ENCODE measurements around the gene ARID1A. TPM values are rescaled to one million over a fixed set of nuclear protein-coding genes. Genes with fewer than 3 reads are reported as not detected.

ARID1A gene
- total and polyA plus RNA-seq, 8 donors: 9.9 to 74.2 (median 45.3) TPM

DNA sequence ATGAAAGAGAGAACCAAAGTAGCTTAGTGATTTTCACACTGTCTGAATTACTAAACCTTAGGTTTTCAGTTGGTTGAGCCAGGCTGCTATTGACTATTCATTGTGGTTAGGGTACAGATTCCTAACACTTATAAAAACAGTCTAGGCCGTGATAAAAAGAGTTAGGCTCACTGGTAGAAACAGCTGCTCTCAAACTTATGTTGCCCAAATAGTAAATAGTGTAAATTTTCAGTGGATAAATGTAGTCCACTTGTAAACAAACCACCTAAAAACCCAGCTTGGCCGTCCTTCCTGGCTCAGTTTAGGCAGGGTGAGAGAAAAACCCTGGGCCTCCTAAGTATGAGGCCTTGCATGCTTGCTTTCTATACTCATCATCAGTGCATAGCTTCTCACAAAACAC, 34.9 kb downstream of the ARID1A start:
- Histone ChIP-seq H3K4me3 (no peak overlapping the region), H3K9me3 (no peaks in the 10 kb centered on the region), H3K36me3 (peaks cover 51 to 67% (median 64%) of the 10 kb centered on the region in 4 donors), H3K27ac (peak overlapping the region in 1 of 5 donors; percentile 20), H3K4me1 (peaks cover 33 to 81% (median 56%) of the 10 kb centered on the region in 4 donors), H3K27me3 (no peaks in the 10 kb centered on the region)
- TF ChIP-seq, protein P1, sequence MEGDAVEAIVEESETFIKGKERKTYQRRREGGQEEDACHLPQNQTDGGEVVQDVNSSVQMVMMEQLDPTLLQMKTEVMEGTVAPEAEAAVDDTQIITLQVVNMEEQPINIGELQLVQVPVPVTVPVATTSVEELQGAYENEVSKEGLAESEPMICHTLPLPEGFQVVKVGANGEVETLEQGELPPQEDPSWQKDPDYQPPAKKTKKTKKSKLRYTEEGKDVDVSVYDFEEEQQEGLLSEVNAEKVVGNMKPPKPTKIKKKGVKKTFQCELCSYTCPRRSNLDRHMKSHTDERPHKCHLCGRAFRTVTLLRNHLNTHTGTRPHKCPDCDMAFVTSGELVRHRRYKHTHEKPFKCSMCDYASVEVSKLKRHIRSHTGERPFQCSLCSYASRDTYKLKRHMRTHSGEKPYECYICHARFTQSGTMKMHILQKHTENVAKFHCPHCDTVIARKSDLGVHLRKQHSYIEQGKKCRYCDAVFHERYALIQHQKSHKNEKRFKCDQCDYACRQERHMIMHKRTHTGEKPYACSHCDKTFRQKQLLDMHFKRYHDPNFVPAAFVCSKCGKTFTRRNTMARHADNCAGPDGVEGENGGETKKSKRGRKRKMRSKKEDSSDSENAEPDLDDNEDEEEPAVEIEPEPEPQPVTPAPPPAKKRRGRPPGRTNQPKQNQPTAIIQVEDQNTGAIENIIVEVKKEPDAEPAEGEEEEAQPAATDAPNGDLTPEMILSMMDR (IDR thresholded peaks at IDR 0.05): no peak
- TF ChIP-seq POLR2AphosphoS5 (IDR thresholded peaks at IDR 0.05) (no peak), EP300 (IDR thresholded peaks at IDR 0.05) (no peak), POLR2A (IDR thresholded peaks at IDR 0.05) (no peak)
- 34 to 61% (median 53%) methylated on average over 2 of the region's 2 CpGs for WGBS, 5 donors
- intact Hi-C loops (cut with DNase I; ENCODE audit: low total_unique reads): no loop called here
- DNase-seq: no peak

- WGBS, 5 donors: 83 to 87% (median 85%) methylated on average over 11 of the region's 11 CpGs
- H3K27me3 ChIP-seq: no peaks in the 10 kb centered on the region
- intact Hi-C loops (cut with DNase I; ENCODE audit: low total_unique reads): no loop called here
- no peaks in the 10 kb centered on the region for H3K9me3 ChIP-seq
- TF ChIP-seq, protein P1 (IDR thresholded peaks at IDR 0.05): no peak
- no peak for DNase-seq
- peaks cover 54 to 73% (median 71%) of the 10 kb centered on the region in 4 donors for H3K36me3 ChIP-seq
- H3K4me1 ChIP-seq: peaks cover 28 to 74% (median 50%) of the 10 kb centered on the region in 4 donors
- H3K4me3 ChIP-seq: no peak overlapping the region
- peak overlapping the region in 1 of 5 donors; percentile 20 for H3K27ac ChIP-seq
Observed at GRCh38 chr1:26731233-26731902, 35.6 kb downstream of the ARID1A start.

DNA sequence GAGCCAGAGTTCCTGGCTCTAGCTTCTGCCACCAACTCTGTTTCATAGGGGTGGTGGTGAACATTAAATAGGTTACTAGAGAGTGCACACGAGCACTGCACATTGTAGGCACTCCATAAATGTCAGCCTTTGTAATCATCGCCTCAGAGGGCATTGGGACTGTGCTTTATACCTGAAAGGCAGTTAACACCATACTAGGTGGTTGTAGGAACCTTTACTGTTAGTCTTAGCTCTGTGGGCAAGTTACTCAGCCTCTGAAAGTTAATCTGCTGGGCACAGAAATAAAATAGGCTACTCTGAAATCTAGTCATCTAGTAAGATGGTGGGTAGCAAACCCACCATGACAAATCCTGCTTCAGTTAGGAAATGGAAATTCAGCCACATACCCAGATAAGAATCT, 37.6 kb downstream of the ARID1A start:
- H3K4me1 ChIP-seq: peaks cover 7 to 54% (median 31%) of the 10 kb centered on the region in 4 donors
- DNase-seq: no peak
- intact Hi-C loops (cut with DNase I; ENCODE audit: low total_unique reads): no loop called here
- TF ChIP-seq POLR2AphosphoS5 (IDR thresholded peaks at IDR 0.05): no peak
- TF ChIP-seq, protein P1 (IDR thresholded peaks at IDR 0.05): no peak
- no peak for TF ChIP-seq POLR2A (IDR thresholded peaks at IDR 0.05)
- no peak for TF ChIP-seq EP300 (IDR thresholded peaks at IDR 0.05)
- H3K9me3 ChIP-seq: no peaks in the 10 kb centered on the region
- peaks cover 71 to 94% (median 91%) of the 10 kb centered on the region in 4 donors for H3K36me3 ChIP-seq
- no peaks in the 10 kb centered on the region for H3K27me3 ChIP-seq
- peak overlapping the region in 2 of 5 donors; percentile 11 to 12 for H3K27ac ChIP-seq
- no peak overlapping the region for H3K4me3 ChIP-seq
- 77 to 88% (median 84%) methylated on average over 2 of the region's 2 CpGs for WGBS, 5 donors

DNA sequence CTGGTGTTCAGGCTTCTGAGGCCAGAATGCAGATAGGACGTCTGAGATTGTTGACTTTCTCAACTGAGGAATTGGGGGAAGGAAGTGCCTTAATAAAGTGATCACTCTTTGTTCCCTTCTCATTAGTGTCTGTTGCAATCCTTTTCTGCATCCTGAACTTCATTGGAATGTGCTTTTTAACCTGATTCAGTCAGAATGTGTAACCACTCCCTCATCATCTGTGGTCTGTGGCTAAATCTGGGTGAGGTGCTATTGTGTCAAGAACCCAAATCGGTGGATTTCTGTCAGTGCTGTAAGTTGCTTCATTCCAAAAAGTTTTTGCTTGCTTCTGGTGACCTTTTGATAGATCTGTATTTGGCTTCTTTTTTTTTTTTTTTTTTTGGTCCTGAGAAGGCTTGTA, 38.2 kb downstream of the ARID1A start:
- peaks cover 72 to 99% (median 96%) of the 10 kb centered on the region in 4 donors for H3K36me3 ChIP-seq
- H3K4me1 ChIP-seq: peaks cover 8 to 49% (median 31%) of the 10 kb centered on the region in 4 donors
- TF ChIP-seq, protein P1 (IDR thresholded peaks at IDR 0.05): no peak
- no peak for TF ChIP-seq POLR2AphosphoS5 (IDR thresholded peaks at IDR 0.05)
- TF ChIP-seq EP300 (IDR thresholded peaks at IDR 0.05): no peak
- TF ChIP-seq POLR2A (IDR thresholded peaks at IDR 0.05): no peak
- no peaks in the 10 kb centered on the region for H3K27me3 ChIP-seq
- no peaks in the 10 kb centered on the region for H3K9me3 ChIP-seq
- intact Hi-C loops (cut with DNase I; ENCODE audit: low total_unique reads): no loop called here
- H3K4me3 ChIP-seq: no peak overlapping the region
- WGBS, 5 donors: 26 to 44% (median 36%) methylated on average over 2 of the region's 2 CpGs
- no peak for DNase-seq
- H3K27ac ChIP-seq: peak overlapping the region in 2 of 5 donors; percentile 11 to 12

All from stomach (tissue), 9 donors.